IMR-90 (cell line): Measurements from ENCODE around the gene CABYR. TPM values are rescaled to one million over a fixed set of nuclear protein-coding genes. Genes with fewer than 3 reads are reported as not detected.

Source experiments
- ATAC-seq: fragments of 200-7000 bp; cut with Tn5 transposase; 2 replicates; pipeline ENCODE4 v1.9.1; 2020; ENCODE audit warnings: low read depth, mild to moderate bottlenecking, moderate library complexity
- BruUV-seq: library from RNA; stranded (reverse); fragments of 400-500 nt; replicated peaks from 2 replicates; lab custom pipeline; 2021; lab: Mats Ljungman, UMichigan
- CTCF ChIA-PET: fragments of 300-600 bp; formaldehyde crosslinking; extraction: SDS; loops from one replicate; lab custom pipeline; 2021; ENCODE audit warnings: antibody characterized with exemption; lab: Yijun Ruan, JAX
- POLR2A ChIA-PET: fragments of 300-600 bp; sonication (Branson Sonifier 250); formaldehyde crosslinking; loops from one replicate; lab custom pipeline; 2022; ENCODE audit warnings: antibody characterized with exemption; ENCODE audit not compliant: unreplicated experiment; lab: Charles Lee
- DNase-seq: peaks from one replicate; pipeline ENCODE4 v3.0.0; 2013
- H2AFZ ChIP-seq: replicated peaks from 2 replicates; pipeline ENCODE3; 2013; ENCODE audit warnings: low read length, mild to moderate bottlenecking; ENCODE audit not compliant: poor library complexity
- H2AK5ac ChIP-seq: 2 replicates; pipeline ENCODE4 v1.6.1; 2013; ENCODE audit warnings: low read depth, low read length, inconsistent platforms
- H2AK9ac ChIP-seq: replicated peaks from 2 replicates; pipeline ENCODE3; 2013; ENCODE audit warnings: mild to moderate bottlenecking, low read depth, low read length, moderate library complexity; ENCODE audit not compliant: poor library complexity
- H2BK120ac ChIP-seq: 2 replicates; pipeline ENCODE4 v1.6.1; 2013; ENCODE audit warnings: low read depth, low read length, inconsistent platforms
- H2BK15ac ChIP-seq: 3 replicates; pipeline ENCODE4 v1.6.1; 2013; ENCODE audit warnings: low read depth, low read length, inconsistent platforms
- H2BK20ac ChIP-seq: 2 replicates; pipeline ENCODE4 v1.6.1; 2013; ENCODE audit warnings: low read depth, mild to moderate bottlenecking, inconsistent platforms, low read length, moderate library complexity
- H2BK5ac ChIP-seq: 2 replicates; pipeline ENCODE4 v1.6.1; 2013; ENCODE audit warnings: mild to moderate bottlenecking, low read depth, low read length, inconsistent platforms; ENCODE audit not compliant: poor library complexity, severe bottlenecking
- H3K14ac ChIP-seq: replicated peaks from 2 replicates; pipeline ENCODE4 v1.6.1; 2013; ENCODE audit warnings: low read depth, low read length, inconsistent platforms
- H3K18ac ChIP-seq: 2 replicates; pipeline ENCODE4 v1.6.1; 2013; ENCODE audit warnings: low read depth, low read length, control low read depth
- H3K23ac ChIP-seq: 2 replicates; pipeline ENCODE4 v1.6.1; 2013; ENCODE audit warnings: low read depth, low read length, inconsistent platforms
- H3K27ac ChIP-seq: 2 replicates; pipeline ENCODE4 v1.5.1; 2013; ENCODE audit warnings: mild to moderate bottlenecking, control low read depth, low read length; ENCODE audit not compliant: insufficient read depth
- H3K27me3 ChIP-seq: 2 replicates; pipeline ENCODE4 v1.6.1; 2013; ENCODE audit warnings: low read length; ENCODE audit not compliant: control insufficient read depth, insufficient read depth
- H3K36me3 ChIP-seq: 2 replicates; pipeline ENCODE4 v1.6.1; 2013; ENCODE audit warnings: low read length, mixed read lengths; ENCODE audit not compliant: control insufficient read depth, insufficient read depth
- H3K4ac ChIP-seq: 2 replicates; pipeline ENCODE4 v1.6.1; 2013; ENCODE audit warnings: low read depth, low read length, inconsistent platforms
- H3K4me1 ChIP-seq: 2 replicates; pipeline ENCODE4 v1.6.1; 2013; ENCODE audit warnings: low read length, mixed read lengths; ENCODE audit not compliant: control insufficient read depth, insufficient read depth
- H3K4me2 ChIP-seq: 2 replicates; pipeline ENCODE4 v1.6.1; 2013; ENCODE audit warnings: low read depth, mild to moderate bottlenecking, control low read depth, low read length, moderate library complexity
- H3K4me3 ChIP-seq: 2 replicates; pipeline ENCODE4 v1.5.1; 2013; ENCODE audit warnings: low read depth, mild to moderate bottlenecking, control low read depth, low read length, moderate library complexity; ENCODE audit not compliant: insufficient read depth
- H3K56ac ChIP-seq: 2 replicates; pipeline ENCODE4 v1.6.1; 2013; ENCODE audit warnings: low read length, inconsistent platforms; ENCODE audit not compliant: insufficient read depth; ENCODE audit errors: extremely low read depth
- H3K79me1 ChIP-seq, 2 experiments: 2 replicates each; pipeline ENCODE4 v1.6.1; 2013; ENCODE audit warnings: low read length in 2 of 2, inconsistent platforms in 1 of 2, low read depth in 1 of 2
- H3K9ac ChIP-seq: 2 replicates; pipeline ENCODE4 v1.6.1; 2013; ENCODE audit warnings: low read depth, low read length, control low read depth
- H3K9me1 ChIP-seq: 2 replicates; pipeline ENCODE4 v1.6.1; 2013; ENCODE audit warnings: low read length, inconsistent platforms; ENCODE audit not compliant: insufficient read depth
- H3K9me3 ChIP-seq: 2 replicates; pipeline ENCODE4 v1.6.1; 2013; ENCODE audit warnings: low read length; ENCODE audit not compliant: control insufficient read depth, insufficient read depth
- H4K20me1 ChIP-seq: 2 replicates; pipeline ENCODE4 v1.6.1; 2013; ENCODE audit warnings: low read length, inconsistent platforms; ENCODE audit not compliant: insufficient read depth
- H4K5ac ChIP-seq: 2 replicates; pipeline ENCODE4 v1.6.1; 2013; ENCODE audit warnings: mild to moderate bottlenecking, low read depth, low read length, control low read depth
- H4K8ac ChIP-seq, 2 experiments: 2 replicates each; pipeline ENCODE4 v1.6.1; 2013; ENCODE audit warnings: low read depth in 2 of 2, low read length in 2 of 2, control low read depth in 1 of 2, inconsistent platforms in 1 of 2
- H4K91ac ChIP-seq: 2 replicates; pipeline ENCODE4 v1.6.1; 2013; ENCODE audit warnings: low read depth, low read length, inconsistent platforms; ENCODE audit not compliant: insufficient read depth
- BHLHE40 ChIP-seq: fragments of 150-350 bp; IDR thresholded peaks from 2 replicates; pipeline ENCODE4 v1.6.1; 2016; ENCODE audit warnings: mild to moderate bottlenecking, low read depth, low read length
- CEBPB ChIP-seq: IDR thresholded peaks from 2 replicates; pipeline ENCODE4 v1.6.1; 2012; ENCODE audit warnings: low read depth, low read length, improper control_type of control experiment
- CHD1 ChIP-seq: IDR thresholded peaks from 2 replicates; pipeline ENCODE4 v1.6.1; 2012; ENCODE audit warnings: low read depth, low read length, improper control_type of control experiment
- CTCF ChIP-seq: conservative IDR thresholded peaks from 2 replicates; pipeline ENCODE4 v1.5.1; 2012; ENCODE audit warnings: mild to moderate bottlenecking, low read depth, low read length, improper control_type of control experiment
- ELK1 ChIP-seq: fragments of 150-350 bp; IDR thresholded peaks from 2 replicates; pipeline ENCODE4 v1.6.1; 2016; ENCODE audit warnings: low read depth, mild to moderate bottlenecking, low read length, moderate library complexity, borderline replicate concordance
- FOS ChIP-seq: fragments of 150-350 bp; IDR thresholded peaks from 2 replicates; pipeline ENCODE4 v1.6.1; 2016; ENCODE audit warnings: low read depth, low read length
- MAZ ChIP-seq: IDR thresholded peaks from 2 replicates; pipeline ENCODE4 v1.6.1; 2012; ENCODE audit warnings: low read depth, mild to moderate bottlenecking, low read length, improper control_type of control experiment, moderate library complexity, borderline replicate concordance
- MXI1 ChIP-seq: IDR thresholded peaks from 2 replicates; pipeline ENCODE4 v1.6.1; 2012; ENCODE audit warnings: low read depth, mild to moderate bottlenecking, low read length, moderate library complexity, borderline replicate concordance
- NFE2L2 ChIP-seq: fragments of 150-350 bp; IDR thresholded peaks from 2 replicates; pipeline ENCODE4 v1.6.1; 2016; ENCODE audit warnings: low read depth, mild to moderate bottlenecking, low read length
- POLR2A ChIP-seq: IDR thresholded peaks from 2 replicates; pipeline ENCODE4 v1.6.1; 2012; ENCODE audit warnings: mild to moderate bottlenecking, low read depth, low read length
- RCOR1 ChIP-seq: IDR thresholded peaks from 2 replicates; pipeline ENCODE4 v1.6.1; 2012; ENCODE audit warnings: mild to moderate bottlenecking, low read length, improper control_type of control experiment; ENCODE audit not compliant: insufficient replicate concordance
- RFX5 ChIP-seq: IDR thresholded peaks from 2 replicates; pipeline ENCODE4 v1.8.0; 2012; ENCODE audit warnings: low read depth, mild to moderate bottlenecking, low read length, moderate library complexity
- SMC3 ChIP-seq: fragments of 150-350 bp; IDR thresholded peaks from 2 replicates; pipeline ENCODE4 v1.6.1; 2016; ENCODE audit warnings: low read depth, mild to moderate bottlenecking, antibody characterized with exemption, low read length, moderate library complexity
- USF2 ChIP-seq: fragments of 150-350 bp; IDR thresholded peaks from 2 replicates; pipeline ENCODE4 v1.6.1; 2017; ENCODE audit warnings: mild to moderate bottlenecking, antibody characterized with exemption, low read length, low read depth
- WGBS, 2 experiments: methylation state at CpG; one replicate each; pipeline versions ENCODE4 v1.1.5 to v1.1.7; 2013; ENCODE audit warnings: missing lambda C conversion rate in 2 of 2; ENCODE audit not compliant: insufficient read length in 1 of 2; ENCODE audit errors: extremely low coverage in 2 of 2; 5-methylcytosine and 5-hydroxymethylcytosine counted together
- dilution Hi-C: fragments of 300-500 bp; cut with HindIII; formaldehyde crosslinking; loops from one replicate; pipeline ENCODE4 v1.14.3; 2018; ENCODE audit warnings: low sequenced_read_pairs; ENCODE audit not compliant: unreplicated experiment
- in situ Hi-C: fragments of 300-500 bp; cut with MboI; formaldehyde crosslinking; loops from 3 replicates; pipeline ENCODE4 v1.14.3; 2019; ENCODE audit warnings: low sequenced_read_pairs, inconsistent platforms, mixed read lengths
- intact Hi-C: fragments of 100-400 bp; cut with micrococcal nuclease; formaldehyde crosslinking; loops from 2 replicates; pipeline ENCODE4 v1.10.0; 2022
- polyA plus RNA-seq, 3 experiments: library from polyadenylated mRNA; depleted of rRNA; stranded (reverse); fragments of >200 nt; gene quantifications; 2 replicates each; pipeline ENCODE4 v1.2.3, GENCODE V29; 2012; ENCODE audit warnings: low replicate concordance in 1 of 3
- total RNA-seq: library from RNA; depleted of rRNA; stranded (reverse); fragments of >200 nt; gene quantifications from 2 replicates; pipeline ENCODE4 v1.2.3, GENCODE V29; 2012

CABYR gene
- total and polyA plus RNA-seq, 2 of the 4 experiments (the other 2 are of a cell fraction): 4.1 to 6.2 TPM

GRCh38 chr18:24161304-24161703 is 22.4 kb downstream of the CABYR start:
- no peak overlapping the region for H2AFZ ChIP-seq
- H2BK5ac ChIP-seq: no peak overlapping the region
- no peak overlapping the region for H4K5ac ChIP-seq
- no peak overlapping the region for H3K14ac ChIP-seq
- H3K9me1 ChIP-seq: no peaks in the 10 kb centered on the region; the same call in 1 of the 2 replicates
- dilution Hi-C loops: no loop called here
- no peaks in the 10 kb centered on the region for H3K79me1 ChIP-seq
- H4K91ac ChIP-seq: no peak overlapping the region
- H2AK9ac ChIP-seq: no peak overlapping the region
- no CpG with 5 or more reads among the region's 2 CpGs for WGBS, 2 experiments
- H3K9ac ChIP-seq: no peak overlapping the region
- H3K36me3 ChIP-seq: peaks cover 19% of the 10 kb centered on the region
- H3K27me3 ChIP-seq: no peaks in the 10 kb centered on the region
- no peaks in the 10 kb centered on the region for H4K20me1 ChIP-seq
- H3K56ac ChIP-seq: no peak overlapping the region
- no peaks in the 10 kb centered on the region for H3K9me3 ChIP-seq
- DNase-seq (no peak), ATAC-seq (no peak)
- H3K4me1 ChIP-seq: no peaks in the 10 kb centered on the region
- H4K8ac ChIP-seq: no peak overlapping the region
- BruUV-seq: no TSS peak
- H3K27ac ChIP-seq: no peak overlapping the region
- no peak overlapping the region for H2BK20ac ChIP-seq
- H2BK15ac ChIP-seq: no peak overlapping the region
- no peak overlapping the region for H2AK5ac ChIP-seq
- H3K23ac ChIP-seq: no peak overlapping the region
- no peak for TF ChIP-seq CEBPB
- no peak for TF ChIP-seq BHLHE40
- TF ChIP-seq RFX5: no peak
- TF ChIP-seq RCOR1: no peak
- no peak for TF ChIP-seq MXI1
- TF ChIP-seq POLR2A: no peak
- TF ChIP-seq ELK1: no peak
- TF ChIP-seq CTCF: no peak
- TF ChIP-seq CHD1: no peak
- no peak for TF ChIP-seq FOS
- TF ChIP-seq MAZ: no peak
- TF ChIP-seq USF2: no peak
- no peak for TF ChIP-seq NFE2L2
- no peak for TF ChIP-seq SMC3
- no peak overlapping the region for H3K4me3 ChIP-seq
- in situ Hi-C loops: no loop called here
- intact Hi-C loops: no loop called here
- H3K18ac ChIP-seq: no peak overlapping the region
- ChIA-PET POLR2A (no interaction called here), CTCF (no interaction called here)
- H3K4ac ChIP-seq: no peak overlapping the region
- H3K4me2 ChIP-seq: no peak overlapping the region
- H2BK120ac ChIP-seq: no peak overlapping the region
